ENCODE measurements around the gene KRT8. TPM values are rescaled to one million over a fixed set of nuclear protein-coding genes. Genes with fewer than 3 reads are reported as not detected.

KRT8 gene
- total and polyA plus RNA-seq, 8 donors: 317 to 789 (median 586) TPM

DNA sequence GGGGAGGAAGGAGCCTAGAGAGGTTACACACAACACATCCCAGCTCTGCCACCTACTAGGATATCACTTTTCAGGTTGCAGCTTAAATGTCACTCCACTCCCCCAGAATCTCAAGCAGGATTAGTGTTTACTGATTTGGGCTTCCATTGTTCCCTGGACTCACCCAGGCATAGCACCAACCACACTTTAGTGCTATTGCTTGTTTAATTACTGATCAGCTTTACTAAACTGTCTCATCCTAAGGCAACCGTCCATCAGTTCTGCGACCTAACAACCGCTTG, 38.0 kb upstream of the KRT8 start:
- Histone ChIP-seq H3K27me3 (no peaks in the 10 kb centered on the region), H3K36me3 (no peaks in the 10 kb centered on the region), H3K9me3 (no peaks in the 10 kb centered on the region), H3K4me1 (peaks cover 12 to 23% (median 17%) of the 10 kb centered on the region in 3 donors), H3K4me3 (no peak overlapping the region), H3K27ac (no peak overlapping the region)
- ATAC-seq (no peak), FAIRE-seq (no peak), DNase-seq (no peak)
- intact Hi-C loops (cut with DNase I): no loop called here
- 95 to 97% methylated on average over 3 of the region's 3 CpGs for WGBS, 2 donors
- TF ChIP-seq, protein P1, sequence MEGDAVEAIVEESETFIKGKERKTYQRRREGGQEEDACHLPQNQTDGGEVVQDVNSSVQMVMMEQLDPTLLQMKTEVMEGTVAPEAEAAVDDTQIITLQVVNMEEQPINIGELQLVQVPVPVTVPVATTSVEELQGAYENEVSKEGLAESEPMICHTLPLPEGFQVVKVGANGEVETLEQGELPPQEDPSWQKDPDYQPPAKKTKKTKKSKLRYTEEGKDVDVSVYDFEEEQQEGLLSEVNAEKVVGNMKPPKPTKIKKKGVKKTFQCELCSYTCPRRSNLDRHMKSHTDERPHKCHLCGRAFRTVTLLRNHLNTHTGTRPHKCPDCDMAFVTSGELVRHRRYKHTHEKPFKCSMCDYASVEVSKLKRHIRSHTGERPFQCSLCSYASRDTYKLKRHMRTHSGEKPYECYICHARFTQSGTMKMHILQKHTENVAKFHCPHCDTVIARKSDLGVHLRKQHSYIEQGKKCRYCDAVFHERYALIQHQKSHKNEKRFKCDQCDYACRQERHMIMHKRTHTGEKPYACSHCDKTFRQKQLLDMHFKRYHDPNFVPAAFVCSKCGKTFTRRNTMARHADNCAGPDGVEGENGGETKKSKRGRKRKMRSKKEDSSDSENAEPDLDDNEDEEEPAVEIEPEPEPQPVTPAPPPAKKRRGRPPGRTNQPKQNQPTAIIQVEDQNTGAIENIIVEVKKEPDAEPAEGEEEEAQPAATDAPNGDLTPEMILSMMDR (IDR thresholded peaks at IDR 0.05): no peak

DNA sequence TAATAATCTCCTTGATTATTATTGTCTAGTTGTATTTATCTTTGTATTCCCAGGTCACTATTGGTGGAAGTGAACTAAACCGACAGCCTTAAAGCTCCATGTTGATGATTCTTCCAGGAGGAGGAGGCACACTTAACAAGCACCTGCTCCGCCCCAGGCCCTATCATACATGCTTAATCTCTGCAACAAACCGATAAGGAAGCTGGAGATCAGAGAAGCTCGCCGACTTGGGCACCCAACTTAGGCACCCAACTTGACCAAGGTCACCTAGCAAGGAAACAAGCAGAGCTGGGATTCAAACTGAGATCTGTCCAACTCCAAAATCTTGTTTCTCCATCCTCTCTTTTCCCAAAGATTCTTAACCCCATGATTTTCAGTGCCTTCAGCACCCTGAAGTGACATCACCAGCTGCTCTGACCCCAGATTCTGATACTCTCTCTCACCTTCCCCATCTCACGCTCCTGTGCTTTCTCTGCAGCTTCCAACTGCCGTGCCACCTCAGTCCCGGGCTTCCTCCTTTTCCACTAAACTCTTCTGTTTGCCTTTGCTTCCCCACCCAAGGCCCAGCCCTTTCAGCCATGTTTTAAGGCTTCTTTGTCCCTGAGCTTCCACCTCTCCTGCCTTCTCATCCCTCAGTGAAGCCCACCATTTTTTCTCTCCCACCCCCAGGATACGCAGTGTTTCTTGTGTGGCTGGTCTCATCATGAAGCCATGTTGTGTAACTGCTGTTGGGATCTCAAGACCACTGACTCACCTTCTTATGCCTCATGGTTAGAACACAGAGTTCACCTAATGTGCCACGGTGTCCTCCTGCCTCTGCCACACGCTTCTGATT, 37.4 kb upstream of the KRT8 start:
- WGBS, 2 donors: 59 to 61% methylated on average over 11 of the region's 11 CpGs
- H3K27ac ChIP-seq: no peak overlapping the region
- H3K36me3 ChIP-seq: no peaks in the 10 kb centered on the region
- peaks cover 12 to 17% (median 16%) of the 10 kb centered on the region in 3 donors for H3K4me1 ChIP-seq
- FAIRE-seq (no peak), ATAC-seq (peak in 2 of 4 donors; percentile 22 to 35), DNase-seq (no peak)
- no peak overlapping the region for H3K4me3 ChIP-seq
- intact Hi-C loops (cut with DNase I): no loop called here
- TF ChIP-seq, protein P1 (IDR thresholded peaks at IDR 0.05): no peak
- H3K27me3 ChIP-seq: no peaks in the 10 kb centered on the region
- H3K9me3 ChIP-seq: no peaks in the 10 kb centered on the region

DNA sequence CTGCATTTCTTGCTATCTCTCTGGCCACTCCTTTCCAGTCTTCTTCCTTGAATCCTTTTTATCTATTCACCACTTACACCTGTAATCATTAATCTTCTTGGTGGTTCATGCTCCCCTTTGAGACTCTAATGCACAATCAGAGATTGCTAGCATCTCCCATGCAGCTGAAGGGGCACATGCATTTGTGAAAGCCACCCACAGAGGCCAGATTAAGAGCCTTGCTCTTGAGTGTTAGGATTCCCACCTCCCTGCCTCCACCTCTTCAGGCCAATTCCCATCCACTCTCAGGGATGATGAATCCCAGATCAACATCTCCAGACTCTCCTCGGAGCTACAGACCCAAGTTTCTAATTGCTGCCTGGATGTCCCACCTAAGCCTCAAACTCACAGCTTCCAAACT, 24.7 kb upstream of the KRT8 start:
- no peak overlapping the region for H3K4me3 ChIP-seq
- H3K27ac ChIP-seq: no peak overlapping the region
- H3K9me3 ChIP-seq: no peaks in the 10 kb centered on the region
- no peak for FAIRE-seq
- peaks cover 14 to 31% (median 29%) of the 10 kb centered on the region in 3 donors for H3K4me1 ChIP-seq
- TF ChIP-seq, protein P1 (IDR thresholded peaks at IDR 0.05): no peak
- ATAC-seq: no peak
- 57 to 85% methylated on average over 1 of the region's 1 CpG for WGBS, 2 donors
- intact Hi-C loops (cut with DNase I): no loop called here
- no peaks in the 10 kb centered on the region for H3K27me3 ChIP-seq
- no peak for DNase-seq
- H3K36me3 ChIP-seq: no peaks in the 10 kb centered on the region

DNA sequence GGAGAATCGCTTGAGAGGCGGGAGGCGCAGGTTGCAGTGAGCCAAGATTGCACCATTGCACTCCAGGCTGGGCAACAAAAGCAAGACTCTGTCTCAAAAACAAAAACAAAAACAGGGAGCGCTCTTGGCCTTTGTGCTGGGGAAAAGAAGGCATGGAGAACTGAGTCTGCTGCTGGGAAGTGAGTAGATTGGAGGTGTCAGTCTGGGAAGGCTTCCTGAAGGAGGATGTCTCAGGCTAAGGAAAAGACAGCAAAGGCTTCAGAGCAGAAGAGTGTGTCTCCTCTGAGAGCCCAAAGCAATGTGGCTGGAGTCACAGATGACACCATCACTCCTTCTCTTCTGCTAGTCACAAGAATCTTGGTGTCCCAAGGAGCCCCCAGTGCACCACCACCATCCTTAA, 23.1 kb upstream of the KRT8 start:
- WGBS, 2 donors: 64 to 71% methylated on average over 4 of the region's 4 CpGs
- peak overlapping the region; percentile 88 to 91 (median 90) for H3K27ac ChIP-seq
- H3K4me3 ChIP-seq: no peak overlapping the region
- ATAC-seq (no peak), DNase-seq (no peak), FAIRE-seq (no peak)
- H3K27me3 ChIP-seq: no peaks in the 10 kb centered on the region
- no peaks in the 10 kb centered on the region for H3K9me3 ChIP-seq
- no peaks in the 10 kb centered on the region for H3K36me3 ChIP-seq
- H3K4me1 ChIP-seq: peaks cover 14 to 33% (median 31%) of the 10 kb centered on the region in 3 donors
- TF ChIP-seq, protein P1 (IDR thresholded peaks at IDR 0.05): no peak
- intact Hi-C loops (cut with DNase I): no loop called here

DNA sequence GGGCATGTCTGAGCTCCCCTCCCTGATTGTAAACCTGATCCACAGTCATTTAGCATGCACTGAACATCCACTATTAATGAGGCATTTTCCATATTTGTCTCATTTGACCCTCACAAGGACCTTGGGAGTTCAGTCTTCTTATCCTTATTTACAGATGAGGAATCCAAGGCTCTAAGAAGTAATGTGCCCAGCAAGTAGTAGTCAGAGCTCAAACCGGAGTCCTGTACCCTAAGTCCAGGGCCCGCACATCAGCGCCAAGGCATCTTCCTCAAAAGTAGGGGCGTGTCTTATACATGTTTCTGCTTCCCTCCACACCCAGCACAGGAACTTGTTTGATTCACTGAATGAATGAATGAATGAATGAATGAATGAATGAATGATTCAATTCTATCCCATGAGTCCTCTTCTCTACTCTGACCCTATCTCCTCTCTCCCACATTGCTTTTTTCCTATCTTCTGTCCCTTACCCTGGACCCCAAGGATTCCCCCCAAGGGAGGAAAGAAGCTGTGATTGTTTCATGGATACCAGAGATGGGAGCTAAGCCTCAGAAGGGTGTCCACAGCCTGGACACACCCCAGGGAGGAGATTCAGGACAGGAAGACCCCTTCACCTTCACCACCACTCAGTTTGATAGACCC, 21.8 kb upstream of the KRT8 start:
- no peaks in the 10 kb centered on the region for H3K9me3 ChIP-seq
- intact Hi-C loops (cut with DNase I): no loop called here
- DNase-seq (no peak), ATAC-seq (peak; percentile 2 to 11 (median 5)), FAIRE-seq (no peak)
- WGBS, 2 donors: 57 to 67% methylated on average over 4 of the region's 4 CpGs
- peak overlapping the region; percentile 88 to 91 (median 90) for H3K27ac ChIP-seq
- peaks cover 14 to 33% (median 31%) of the 10 kb centered on the region in 3 donors for H3K4me1 ChIP-seq
- no peak overlapping the region for H3K4me3 ChIP-seq
- H3K27me3 ChIP-seq: no peaks in the 10 kb centered on the region
- no peaks in the 10 kb centered on the region for H3K36me3 ChIP-seq
- TF ChIP-seq, protein P1 (IDR thresholded peaks at IDR 0.05): no peak

All from pancreas (tissue), 10 donors.